HG02970 (cell line): Measurements from ENCODE around the gene COP1.
"Not testable (repeated sequence)": the region's sequence is repeated elsewhere in the genome, so short reads cannot be mapped to it uniquely, and the experiment has no call there.

ENCODE experiments used
- ATAC-seq: cut with Tn5 transposase; IDR thresholded peaks from one replicate; pipeline ENCODE4 v1.9.1; 2021; ENCODE audit warnings: mild to moderate bottlenecking, moderate library complexity, moderate number of reproducible peaks; ENCODE audit not compliant: unreplicated experiment, low FRiP score

Gene COP1

GRCh38 chr1:176141449-176141848 lies 65.6 kb downstream of the COP1 start:
- ATAC-seq: no peak

GRCh38 chr1:176136891-176137290 lies 70.2 kb downstream of the COP1 start:
- no peak for ATAC-seq

GRCh38 chr1:176134666-176135065 lies 72.4 kb downstream of the COP1 start:
- ATAC-seq: no peak

GRCh38 chr1:176122282-176122681 lies 84.8 kb downstream of the COP1 start:
- ATAC-seq: no peak

- ATAC-seq: no peak
These were observed 87.5 kb downstream of the COP1 start for GRCh38 chr1:176119549-176119948.

- no peak for ATAC-seq
These were observed 88.1 kb downstream of the COP1 start for GRCh38 chr1:176118985-176119384.

GRCh38 chr1:176111835-176112234 lies 95.3 kb downstream of the COP1 start:
- ATAC-seq: no peak

- no peak for ATAC-seq
These were observed 96.9 kb downstream of the COP1 start for GRCh38 chr1:176110203-176110602.

GRCh38 chr1:176102768-176103350 lies 104.2 kb downstream of the COP1 start:
- ATAC-seq: no peak

- ATAC-seq: no peak
These were observed 105.0 kb downstream of the COP1 start for GRCh38 chr1:176101951-176102642.

GRCh38 chr1:176098560-176098959 lies 108.5 kb downstream of the COP1 start:
- no peak for ATAC-seq

- no peak for ATAC-seq
These were observed 111.1 kb downstream of the COP1 start for GRCh38 chr1:176096015-176096414.

- no peak for ATAC-seq
These were observed 116.3 kb downstream of the COP1 start for GRCh38 chr1:176090766-176091165.

GRCh38 chr1:176087746-176088145 lies 119.3 kb downstream of the COP1 start:
- not testable (repeated sequence) for ATAC-seq

GRCh38 chr1:176073524-176074157 lies 133.4 kb downstream of the COP1 start:
- no peak for ATAC-seq

- no peak for ATAC-seq
These were observed 138.2 kb downstream of the COP1 start for GRCh38 chr1:176068901-176069300.

GRCh38 chr1:176068256-176068655 lies 138.8 kb downstream of the COP1 start:
- no peak for ATAC-seq

GRCh38 chr1:176066709-176067108 lies 140.4 kb downstream of the COP1 start:
- no peak for ATAC-seq

- ATAC-seq: no peak
These were observed 148.4 kb downstream of the COP1 start for GRCh38 chr1:176058686-176059085.

GRCh38 chr1:176056312-176056711 lies 150.8 kb downstream of the COP1 start:
- no peak for ATAC-seq

- ATAC-seq: no peak
These were observed 151.7 kb downstream of the COP1 start for GRCh38 chr1:176055398-176055797.
